Measurements from ENCODE around the gene ACAA2.

ACAA2 gene

GRCh38 chr18:49764032-49764431 is 49.3 kb downstream of the ACAA2 start:
- DNase-seq: no peak

GRCh38 chr18:49763590-49763989 is 49.7 kb downstream of the ACAA2 start:
- DNase-seq: no peak

GRCh38 chr18:49762191-49763077 is 50.9 kb downstream of the ACAA2 start:
- no peak for DNase-seq

- DNase-seq: no peak
Measured at GRCh38 chr18:49761771-49762170, 51.6 kb downstream of the ACAA2 start.

- DNase-seq: no peak
Measured at GRCh38 chr18:49758263-49758610, 55.1 kb downstream of the ACAA2 start.

- no peak for DNase-seq
Measured at GRCh38 chr18:49757513-49758262, 55.6 kb downstream of the ACAA2 start.

- no peak for DNase-seq
Measured at GRCh38 chr18:49756671-49757362, 56.5 kb downstream of the ACAA2 start.

- DNase-seq: no peak
Measured at GRCh38 chr18:49756135-49756534, 57.2 kb downstream of the ACAA2 start.

- no peak for DNase-seq
Measured at GRCh38 chr18:49755489-49755888, 57.8 kb downstream of the ACAA2 start.

GRCh38 chr18:49754866-49755265 is 58.5 kb downstream of the ACAA2 start:
- DNase-seq: no peak

GRCh38 chr18:49753643-49754042 is 59.7 kb downstream of the ACAA2 start:
- no peak for DNase-seq

GRCh38 chr18:49752095-49752457 is 61.3 kb downstream of the ACAA2 start:
- no peak for DNase-seq

GRCh38 chr18:49751427-49752094 is 61.8 kb downstream of the ACAA2 start:
- DNase-seq: no peak

GRCh38 chr18:49749563-49749962 is 63.8 kb downstream of the ACAA2 start:
- no peak for DNase-seq

- DNase-seq: no peak
Measured at GRCh38 chr18:49747876-49748275, 65.5 kb downstream of the ACAA2 start.

- no peak for DNase-seq
Measured at GRCh38 chr18:49745045-49746014, 68.0 kb downstream of the ACAA2 start.

- DNase-seq: no peak
Measured at GRCh38 chr18:49744376-49745008, 68.8 kb downstream of the ACAA2 start.

GRCh38 chr18:49743117-49743567 is 70.2 kb downstream of the ACAA2 start:
- DNase-seq: no peak

GRCh38 chr18:49742316-49743116 is 70.8 kb downstream of the ACAA2 start:
- DNase-seq: no peak

GRCh38 chr18:49739275-49739674 is 74.1 kb downstream of the ACAA2 start:
- no peak for DNase-seq

Measured in activated CD4-positive, alpha-beta T cell treated with anti-CD3 and anti-CD28 coated beads, Interleukin-10, Interleukin-2, amounts not matched to agents 100 ng/mL and 50 ng/mL, durations not matched to agents 16 hours and 8 hours (primary cell).